Memory B cell (primary cell): Measurements from ENCODE around the gene SIGLEC12.

Experiments used
- ATAC-seq: fragments of 150-1000 bp; cut with Tn5 transposase; 2 replicates; pipeline ENCODE4 v1.10.0; 2021; ENCODE audit warnings: low read depth, mild to moderate bottlenecking, moderate library complexity
- DNase-seq, 2 donors: peaks; one replicate each; pipeline ENCODE4 v3.0.0; 2022; ENCODE audit warnings: low spot score in 2 of 2
- H3K27ac Mint-ChIP-seq: one replicate; pipeline ENCODE4 v1.8.0; 2022; ENCODE audit warnings: mild to moderate bottlenecking, moderate library complexity, mixed read lengths
- H3K27me3 Mint-ChIP-seq: one replicate; pipeline ENCODE4 v1.8.0; 2022; ENCODE audit warnings: mixed read lengths
- H3K36me3 Mint-ChIP-seq: one replicate; pipeline ENCODE4 v1.8.0; 2022; ENCODE audit warnings: mild to moderate bottlenecking, mixed read lengths
- H3K4me1 Mint-ChIP-seq: one replicate; pipeline ENCODE4 v1.8.0; 2022; ENCODE audit warnings: mixed read lengths
- H3K4me3 Mint-ChIP-seq: one replicate; pipeline ENCODE4 v1.8.0; 2022; ENCODE audit warnings: mild to moderate bottlenecking, moderate library complexity, mixed read lengths
- H3K9me3 Mint-ChIP-seq: one replicate; pipeline ENCODE4 v1.8.0; 2022; ENCODE audit warnings: mixed read lengths

The SIGLEC12 gene

GRCh38 chr19:51539821-51540366 is 38.3 kb upstream of the SIGLEC12 start:
- DNase-seq (no peak), ATAC-seq (no peak)
- peaks cover 41% of the 10 kb centered on the region for H3K4me1 Mint-ChIP-seq
- H3K9me3 Mint-ChIP-seq = peaks cover 3% of the 10 kb centered on the region
- no peak overlapping the region for H3K27ac Mint-ChIP-seq
- no peaks in the 10 kb centered on the region for H3K27me3 Mint-ChIP-seq
- H3K36me3 Mint-ChIP-seq = no peaks in the 10 kb centered on the region
- H3K4me3 Mint-ChIP-seq = no peak overlapping the region

GRCh38 chr19:51535535-51535934 is 33.9 kb upstream of the SIGLEC12 start:
- Mint-ChIP-seq H3K4me3 (peak overlapping the region; percentile 8), H3K4me1 (peaks cover 37% of the 10 kb centered on the region), H3K9me3 (peaks cover 3% of the 10 kb centered on the region), H3K36me3 (no peaks in the 10 kb centered on the region), H3K27me3 (no peaks in the 10 kb centered on the region), H3K27ac (peak overlapping the region; percentile 37)
- ATAC-seq (no peak), DNase-seq (no peak)

DNA sequence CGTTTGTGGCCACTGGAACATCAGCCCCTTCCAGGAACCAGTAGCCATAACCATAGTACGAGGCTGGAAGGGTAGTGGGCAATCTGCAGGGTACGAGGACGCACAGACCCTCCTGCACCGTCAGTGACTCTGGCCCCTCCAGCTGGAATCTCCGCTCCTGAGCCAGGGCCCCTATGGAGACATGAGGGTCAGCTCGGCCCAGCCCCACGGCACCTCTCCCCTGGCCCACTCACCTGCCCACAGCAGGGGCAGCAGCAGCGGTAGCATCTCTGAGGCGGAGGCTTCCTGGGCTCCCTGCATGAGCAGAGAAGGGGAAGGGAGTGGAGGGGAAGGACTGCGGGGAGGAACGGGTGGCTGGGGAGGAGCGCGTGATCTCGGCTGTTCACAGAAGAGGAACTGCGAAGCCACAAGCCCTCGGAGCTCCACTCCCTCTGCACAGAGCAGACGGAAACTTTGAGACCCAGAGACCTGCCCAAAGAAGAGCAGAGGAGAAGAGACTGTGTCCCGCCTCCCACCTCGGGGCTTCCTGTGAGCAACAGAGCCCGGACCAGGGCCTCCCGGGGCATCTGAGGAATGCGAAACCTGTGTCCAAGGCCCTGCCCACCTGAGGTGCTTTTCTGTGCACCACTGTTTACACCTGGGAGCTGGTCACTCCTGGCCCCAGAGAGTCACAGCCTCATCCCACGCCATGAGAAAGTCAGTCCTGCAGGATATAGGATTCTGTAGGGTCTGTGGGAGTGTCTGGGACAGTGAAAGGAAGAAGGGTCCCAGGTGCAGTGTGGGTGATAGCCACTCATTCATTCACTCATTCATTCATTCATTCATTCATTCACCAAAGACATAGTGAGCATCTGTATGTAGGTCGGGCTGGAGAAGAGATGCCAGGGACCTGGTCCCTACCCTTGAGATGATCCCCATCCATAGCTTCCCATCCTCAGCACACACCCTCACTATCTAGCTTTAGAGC is 30.0 kb upstream of the SIGLEC12 start, which contains the start of gene SIGLEC6:
Gene SIGLEC6 (minus strand): TSS at position 322 of the 967 bp plus-strand sequence. CDS start 22 bp downstream, at position 300.
- Mint-ChIP-seq H3K36me3 (no peaks in the 10 kb centered on the region), H3K4me1 (peaks cover 50% of the 10 kb centered on the region), H3K27me3 (no peaks in the 10 kb centered on the region), H3K4me3 (peak within 1 kb of the TSS; percentile 91), H3K27ac (peak within 1 kb of the TSS; percentile 62), H3K9me3 (peaks cover 3% of the 10 kb centered on the region)
- ATAC-seq (peak; percentile 99), DNase-seq (peak; percentile 64)

DNA sequence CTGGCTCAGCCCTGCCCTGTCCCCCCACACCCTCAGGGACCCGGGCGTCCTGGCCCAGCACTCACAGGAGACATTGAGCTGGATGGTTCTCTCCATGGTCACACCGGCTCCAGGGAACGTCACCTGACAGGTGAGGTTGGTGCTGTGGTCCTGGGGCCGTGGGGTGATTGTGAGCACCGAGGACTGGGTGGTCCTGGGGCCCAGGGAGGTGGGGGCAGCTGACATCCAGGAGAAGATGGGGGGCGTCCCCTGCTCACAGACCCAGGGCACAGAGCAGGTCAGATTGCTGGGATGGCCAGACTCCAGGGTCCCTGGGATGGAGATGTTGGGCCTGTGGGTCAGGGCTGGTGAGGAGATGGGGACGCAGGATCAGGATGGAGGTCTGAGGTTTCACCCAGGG is 29.0 kb upstream of the SIGLEC12 start:
- H3K36me3 Mint-ChIP-seq = peaks cover 2% of the 10 kb centered on the region
- DNase-seq = no peak
- ATAC-seq = no peak
- H3K9me3 Mint-ChIP-seq = peaks cover 3% of the 10 kb centered on the region
- H3K27ac Mint-ChIP-seq = peak overlapping the region; percentile 62
- peak overlapping the region; percentile 91 for H3K4me3 Mint-ChIP-seq
- H3K4me1 Mint-ChIP-seq = peaks cover 55% of the 10 kb centered on the region
- H3K27me3 Mint-ChIP-seq = no peaks in the 10 kb centered on the region

- Mint-ChIP-seq H3K4me1 (peaks cover 56% of the 10 kb centered on the region), H3K9me3 (no peaks in the 10 kb centered on the region), H3K4me3 (peak overlapping the region; percentile 91), H3K27ac (peak overlapping the region; percentile 51), H3K27me3 (no peaks in the 10 kb centered on the region), H3K36me3 (peaks cover 6% of the 10 kb centered on the region)
- DNase-seq (no peak), ATAC-seq (no peak)
Measured at GRCh38 chr19:51529301-51529700, 27.7 kb upstream of the SIGLEC12 start.

GRCh38 chr19:51525651-51526050 is 24.1 kb upstream of the SIGLEC12 start:
- peaks cover 18% of the 10 kb centered on the region for H3K36me3 Mint-ChIP-seq
- peaks cover 41% of the 10 kb centered on the region for H3K4me1 Mint-ChIP-seq
- H3K27me3 Mint-ChIP-seq = no peaks in the 10 kb centered on the region
- no peak for ATAC-seq
- H3K9me3 Mint-ChIP-seq = no peaks in the 10 kb centered on the region
- no peak overlapping the region for H3K27ac Mint-ChIP-seq
- H3K4me3 Mint-ChIP-seq = no peak overlapping the region
- DNase-seq = no peak

DNA sequence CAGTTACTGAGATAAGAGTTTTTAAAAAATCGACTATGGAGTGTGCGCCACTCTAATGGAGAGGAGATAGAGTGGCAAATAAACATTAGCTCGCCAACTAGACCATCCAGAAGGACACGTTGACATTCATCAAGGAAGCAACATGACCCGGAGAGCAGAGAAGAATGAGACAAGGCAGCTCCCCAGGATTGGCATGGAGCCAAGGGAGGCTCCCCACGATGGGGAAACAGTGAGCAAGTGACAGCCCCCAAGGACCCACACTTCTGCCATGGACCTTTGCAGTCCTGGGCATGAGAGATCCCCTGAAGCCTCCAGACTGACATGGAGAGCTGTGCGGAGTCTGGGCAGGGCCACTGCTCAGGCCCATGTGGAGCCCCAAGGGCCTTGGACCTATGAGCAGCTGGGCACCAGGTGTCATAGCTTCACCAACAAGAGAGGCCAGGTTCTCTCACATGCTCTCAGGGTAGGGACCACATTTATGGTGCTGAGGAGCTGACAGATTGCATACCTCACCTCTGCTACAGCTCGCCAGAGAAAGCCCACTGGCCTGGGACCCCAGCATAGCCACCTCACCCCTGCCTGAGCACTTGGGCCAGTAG is 23.2 kb upstream of the SIGLEC12 start:
- Mint-ChIP-seq H3K4me3 (no peak overlapping the region), H3K27ac (peak overlapping the region; percentile 78), H3K27me3 (no peaks in the 10 kb centered on the region), H3K9me3 (no peaks in the 10 kb centered on the region), H3K36me3 (peaks cover 18% of the 10 kb centered on the region), H3K4me1 (peaks cover 32% of the 10 kb centered on the region)
- ATAC-seq = no peak
- no peak for DNase-seq

GRCh38 chr19:51521781-51522180 is 20.2 kb upstream of the SIGLEC12 start:
- Mint-ChIP-seq H3K36me3 (peaks cover 33% of the 10 kb centered on the region), H3K27me3 (no peaks in the 10 kb centered on the region), H3K27ac (peak overlapping the region; percentile 10), H3K9me3 (peaks cover 5% of the 10 kb centered on the region), H3K4me3 (no peak overlapping the region), H3K4me1 (peaks cover 22% of the 10 kb centered on the region)
- no peak for DNase-seq
- ATAC-seq = no peak

DNA sequence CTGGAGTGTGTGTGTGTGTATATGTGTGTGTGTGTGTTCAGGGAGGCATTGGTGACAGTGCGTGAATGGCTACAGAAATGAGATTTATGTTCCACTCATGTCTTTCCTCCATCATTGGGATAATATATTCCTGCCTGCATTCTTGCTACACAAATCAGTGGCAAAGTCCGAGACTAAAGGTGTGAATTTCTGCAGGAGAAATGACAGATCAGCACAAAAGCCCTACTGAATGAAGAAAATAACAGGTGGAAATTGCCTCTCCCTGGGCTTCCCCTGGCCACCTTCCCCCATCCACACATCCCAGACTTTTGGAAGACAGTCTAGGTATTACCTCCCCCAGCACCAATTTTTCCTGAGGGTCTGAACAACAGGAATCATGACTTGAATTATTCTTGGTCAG is 19.8 kb upstream of the SIGLEC12 start:
- Mint-ChIP-seq H3K4me1 (peaks cover 18% of the 10 kb centered on the region), H3K27me3 (no peaks in the 10 kb centered on the region), H3K27ac (peak overlapping the region; percentile 10), H3K36me3 (peaks cover 33% of the 10 kb centered on the region), H3K4me3 (no peak overlapping the region), H3K9me3 (peaks cover 5% of the 10 kb centered on the region)
- DNase-seq (no peak), ATAC-seq (no peak)

GRCh38 chr19:51520728-51521127 is 19.1 kb upstream of the SIGLEC12 start:
- Mint-ChIP-seq H3K27ac (peak overlapping the region; percentile 10), H3K36me3 (peaks cover 31% of the 10 kb centered on the region), H3K9me3 (peaks cover 5% of the 10 kb centered on the region), H3K27me3 (no peaks in the 10 kb centered on the region), H3K4me1 (peaks cover 12% of the 10 kb centered on the region), H3K4me3 (no peak overlapping the region)
- ATAC-seq = no peak
- DNase-seq = no peak

GRCh38 chr19:51514866-51515481 is 13.4 kb upstream of the SIGLEC12 start:
- Mint-ChIP-seq H3K4me3 (no peak overlapping the region), H3K27me3 (no peaks in the 10 kb centered on the region), H3K9me3 (peaks cover 5% of the 10 kb centered on the region), H3K27ac (no peak overlapping the region), H3K4me1 (peaks cover 9% of the 10 kb centered on the region), H3K36me3 (peaks cover 15% of the 10 kb centered on the region)
- ATAC-seq (peak; percentile 70), DNase-seq (peak in 1 of 2 donors; percentile 66)

GRCh38 chr19:51513968-51514367 is 12.4 kb upstream of the SIGLEC12 start:
- peaks cover 9% of the 10 kb centered on the region for H3K4me1 Mint-ChIP-seq
- peaks cover 15% of the 10 kb centered on the region for H3K36me3 Mint-ChIP-seq
- H3K9me3 Mint-ChIP-seq = peaks cover 5% of the 10 kb centered on the region
- H3K4me3 Mint-ChIP-seq = no peak overlapping the region
- DNase-seq (no peak), ATAC-seq (no peak)
- no peak overlapping the region for H3K27ac Mint-ChIP-seq
- H3K27me3 Mint-ChIP-seq = no peaks in the 10 kb centered on the region

GRCh38 chr19:51511353-51511752 is 9.8 kb upstream of the SIGLEC12 start:
- H3K27ac Mint-ChIP-seq = no peak overlapping the region
- peaks cover 7% of the 10 kb centered on the region for H3K4me1 Mint-ChIP-seq
- H3K27me3 Mint-ChIP-seq = no peaks in the 10 kb centered on the region
- no peak for ATAC-seq
- DNase-seq = peak in 1 of 2 donors; percentile 9
- no peaks in the 10 kb centered on the region for H3K9me3 Mint-ChIP-seq
- no peaks in the 10 kb centered on the region for H3K36me3 Mint-ChIP-seq
- H3K4me3 Mint-ChIP-seq = no peak overlapping the region
